C4-2B (cell line): Measurements from ENCODE around the gene THAP7.

Source experiments
- ZFX ChIP-seq: fragments of 450-650 bp; IDR thresholded peaks from 2 replicates; pipeline ENCODE4 v1.6.1; 2017
- TF ChIP-seq, protein P1 (sequence below): fragments of 450-650 bp; conservative IDR thresholded peaks from 2 replicates; pipeline ENCODE4 v1.5.1; 2017; ENCODE audit warnings: mild to moderate bottlenecking

DNA sequence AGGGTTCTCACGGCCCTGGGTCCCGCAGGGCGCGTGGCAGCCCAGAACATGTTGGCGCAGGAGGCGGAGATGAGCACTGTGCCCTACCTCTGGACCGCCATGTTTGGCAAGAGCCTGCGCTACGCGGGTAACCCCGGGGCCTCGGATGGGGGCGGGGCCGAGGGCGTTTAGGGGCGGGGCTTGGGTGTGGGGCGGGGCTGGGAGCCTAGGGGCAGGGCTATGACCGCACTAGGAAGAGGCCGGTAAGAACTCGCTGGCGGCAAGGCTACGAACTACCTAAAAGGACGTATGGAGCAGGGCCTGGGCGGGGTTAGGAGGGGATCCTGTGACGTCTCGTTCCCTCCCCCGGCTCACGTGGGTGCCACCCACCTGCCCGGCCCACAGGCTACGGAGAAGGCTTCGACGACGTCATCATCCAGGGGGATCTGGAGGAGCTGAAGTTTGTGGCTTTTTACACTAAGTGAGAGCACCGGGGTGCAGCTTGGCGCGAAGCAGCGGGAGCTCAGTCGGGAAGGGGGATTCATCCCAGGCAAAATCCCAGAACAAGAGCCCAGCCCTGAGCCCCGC is 22.6 kb downstream of the THAP7 start:
- TF ChIP-seq, protein P1, sequence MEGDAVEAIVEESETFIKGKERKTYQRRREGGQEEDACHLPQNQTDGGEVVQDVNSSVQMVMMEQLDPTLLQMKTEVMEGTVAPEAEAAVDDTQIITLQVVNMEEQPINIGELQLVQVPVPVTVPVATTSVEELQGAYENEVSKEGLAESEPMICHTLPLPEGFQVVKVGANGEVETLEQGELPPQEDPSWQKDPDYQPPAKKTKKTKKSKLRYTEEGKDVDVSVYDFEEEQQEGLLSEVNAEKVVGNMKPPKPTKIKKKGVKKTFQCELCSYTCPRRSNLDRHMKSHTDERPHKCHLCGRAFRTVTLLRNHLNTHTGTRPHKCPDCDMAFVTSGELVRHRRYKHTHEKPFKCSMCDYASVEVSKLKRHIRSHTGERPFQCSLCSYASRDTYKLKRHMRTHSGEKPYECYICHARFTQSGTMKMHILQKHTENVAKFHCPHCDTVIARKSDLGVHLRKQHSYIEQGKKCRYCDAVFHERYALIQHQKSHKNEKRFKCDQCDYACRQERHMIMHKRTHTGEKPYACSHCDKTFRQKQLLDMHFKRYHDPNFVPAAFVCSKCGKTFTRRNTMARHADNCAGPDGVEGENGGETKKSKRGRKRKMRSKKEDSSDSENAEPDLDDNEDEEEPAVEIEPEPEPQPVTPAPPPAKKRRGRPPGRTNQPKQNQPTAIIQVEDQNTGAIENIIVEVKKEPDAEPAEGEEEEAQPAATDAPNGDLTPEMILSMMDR: no peak
- TF ChIP-seq ZFX: no peak
